NK-92 (cell line): ENCODE results near the gene TMEM191C.
"Not testable (repeated sequence)": the region's sequence is repeated elsewhere in the genome, so short reads cannot be mapped to it uniquely, and the experiment has no call there.

ENCODE experiments used
- DNase-seq: peaks from one replicate; lab custom pipeline; 2025; ENCODE audit not compliant: unreplicated experiment; lab: John Stamatoyannopoulos, UW

Gene TMEM191C

GRCh38 chr22:21446128-21446826 lies 20.9 kb upstream of the TMEM191C start:
- DNase-seq, result no peak

GRCh38 chr22:21446827-21447690 lies 20.1 kb upstream of the TMEM191C start:
- no peak for DNase-seq

- no peak for DNase-seq
These were observed 19.3 kb upstream of the TMEM191C start for GRCh38 chr22:21447694-21448402.

GRCh38 chr22:21448627-21449416 lies 18.4 kb upstream of the TMEM191C start:
- no peak for DNase-seq

- DNase-seq, result no peak
These were observed 17.5 kb upstream of the TMEM191C start for GRCh38 chr22:21449531-21450319.

DNA sequence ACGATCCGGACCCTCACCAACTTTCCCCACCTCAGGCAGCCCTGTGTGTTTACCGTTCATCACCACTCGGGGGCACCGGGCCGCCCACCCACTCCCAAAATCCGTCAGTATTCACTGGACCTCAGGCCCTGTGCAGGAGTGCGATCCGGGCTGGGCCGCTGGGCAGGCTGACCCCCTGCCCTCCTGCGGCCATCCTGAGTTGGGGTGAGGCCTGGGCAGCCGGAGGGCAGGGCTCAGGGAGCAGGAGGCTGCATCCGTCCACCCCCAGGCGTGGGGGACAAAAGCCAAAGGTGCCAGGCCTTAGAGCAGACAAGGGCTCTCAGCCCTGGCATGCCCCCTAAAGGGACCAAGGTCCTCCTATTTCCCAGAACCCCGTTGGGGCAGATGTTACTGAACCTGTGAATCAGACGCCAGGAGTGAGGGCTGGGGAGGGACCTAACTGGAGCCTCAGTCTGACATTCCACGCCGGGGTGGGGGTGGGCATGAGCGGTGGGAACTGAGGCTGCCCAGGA lies 16.8 kb upstream of the TMEM191C start:
- DNase-seq, result no peak

DNA sequence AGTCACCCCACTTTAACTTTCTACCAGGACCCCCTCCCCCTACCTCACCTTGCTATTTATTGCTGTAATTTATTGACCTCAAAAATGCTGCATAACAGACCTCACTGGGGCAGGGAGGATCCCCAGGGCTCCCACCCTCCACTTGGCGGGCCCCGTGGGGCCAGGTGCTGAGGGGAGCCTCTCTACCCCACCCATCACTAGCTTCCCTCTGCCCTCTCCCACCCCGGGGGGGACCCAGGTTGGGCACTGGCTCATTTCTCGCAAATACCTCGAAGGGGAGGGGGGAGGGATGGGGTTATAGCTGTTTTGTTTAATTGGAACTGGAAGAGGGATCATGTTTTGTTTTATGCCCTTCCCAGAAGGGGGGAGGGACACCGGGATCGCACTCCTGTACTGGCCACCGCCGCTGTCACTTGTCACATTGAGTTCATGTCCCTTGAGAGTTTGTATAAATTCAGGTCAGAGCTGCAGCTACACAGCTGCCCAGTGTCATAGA lies 16.3 kb upstream of the TMEM191C start:
- no peak for DNase-seq

GRCh38 chr22:21451545-21452520 lies 15.4 kb upstream of the TMEM191C start:
- DNase-seq, result no peak

DNA sequence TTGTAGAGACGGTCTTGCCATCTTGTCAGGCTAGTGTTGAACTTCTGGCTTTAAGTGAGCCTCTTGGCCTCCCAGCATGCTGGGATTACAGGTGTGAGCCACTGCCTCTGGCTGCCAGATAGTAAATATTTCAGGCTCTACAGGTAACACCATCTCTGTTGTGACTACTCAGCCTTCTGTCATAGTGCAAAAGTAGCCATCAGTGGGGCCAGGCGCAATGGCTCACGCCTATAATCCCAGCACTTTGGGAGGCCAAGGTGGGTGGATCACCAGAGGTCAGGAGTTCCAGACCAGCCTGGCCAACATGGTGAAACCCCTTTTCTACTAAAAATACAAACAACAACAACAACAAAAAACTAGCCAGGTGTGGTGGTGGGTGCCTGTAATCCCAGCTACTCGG lies 14.5 kb upstream of the TMEM191C start:
- not testable (repeated sequence) for DNase-seq

GRCh38 chr22:21454998-21455333 lies 12.2 kb upstream of the TMEM191C start:
- DNase-seq, result not testable (repeated sequence)

DNA sequence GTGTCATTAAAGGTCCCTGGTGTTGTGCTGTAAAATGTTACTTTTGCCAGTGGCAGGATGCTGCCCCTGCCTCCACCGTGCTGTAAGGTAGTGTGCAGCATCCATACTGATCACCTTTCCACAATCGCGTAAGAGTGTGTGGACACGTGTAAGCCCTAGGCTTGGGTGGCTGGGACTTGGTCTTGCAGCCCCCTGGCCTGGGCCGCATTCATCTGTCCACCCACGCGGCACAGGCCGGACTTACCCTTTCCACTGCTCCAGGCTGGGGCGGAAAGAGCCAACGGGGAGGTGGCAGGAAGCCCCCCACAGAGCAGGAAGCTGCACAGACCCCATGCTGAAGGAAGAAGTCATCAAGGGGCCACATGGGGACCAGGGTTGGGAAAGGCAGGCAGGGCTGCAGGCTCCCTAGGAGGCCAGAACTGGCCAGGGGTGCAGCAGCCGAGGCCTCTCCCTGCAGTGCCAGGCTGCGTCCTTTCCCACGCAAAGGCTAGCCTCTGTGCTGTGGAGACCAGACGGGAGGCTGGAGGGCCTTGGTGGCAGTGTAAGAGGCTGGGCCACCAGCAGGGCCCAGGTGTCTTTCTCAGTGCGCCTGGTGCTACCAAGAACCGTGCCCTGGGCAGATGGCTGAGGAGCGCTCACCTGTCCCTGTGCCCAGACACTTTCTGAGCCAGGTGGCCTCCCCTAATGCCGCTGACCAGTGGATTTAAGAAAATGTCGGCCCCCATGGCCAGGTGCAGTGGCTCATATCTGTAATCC lies 11.7 kb upstream of the TMEM191C start:
- no peak for DNase-seq

GRCh38 chr22:21457023-21457787 lies 10.0 kb upstream of the TMEM191C start:
- DNase-seq, result no peak

GRCh38 chr22:21462672-21463071 lies 4.5 kb upstream of the TMEM191C start:
- not testable (repeated sequence) for DNase-seq

DNA sequence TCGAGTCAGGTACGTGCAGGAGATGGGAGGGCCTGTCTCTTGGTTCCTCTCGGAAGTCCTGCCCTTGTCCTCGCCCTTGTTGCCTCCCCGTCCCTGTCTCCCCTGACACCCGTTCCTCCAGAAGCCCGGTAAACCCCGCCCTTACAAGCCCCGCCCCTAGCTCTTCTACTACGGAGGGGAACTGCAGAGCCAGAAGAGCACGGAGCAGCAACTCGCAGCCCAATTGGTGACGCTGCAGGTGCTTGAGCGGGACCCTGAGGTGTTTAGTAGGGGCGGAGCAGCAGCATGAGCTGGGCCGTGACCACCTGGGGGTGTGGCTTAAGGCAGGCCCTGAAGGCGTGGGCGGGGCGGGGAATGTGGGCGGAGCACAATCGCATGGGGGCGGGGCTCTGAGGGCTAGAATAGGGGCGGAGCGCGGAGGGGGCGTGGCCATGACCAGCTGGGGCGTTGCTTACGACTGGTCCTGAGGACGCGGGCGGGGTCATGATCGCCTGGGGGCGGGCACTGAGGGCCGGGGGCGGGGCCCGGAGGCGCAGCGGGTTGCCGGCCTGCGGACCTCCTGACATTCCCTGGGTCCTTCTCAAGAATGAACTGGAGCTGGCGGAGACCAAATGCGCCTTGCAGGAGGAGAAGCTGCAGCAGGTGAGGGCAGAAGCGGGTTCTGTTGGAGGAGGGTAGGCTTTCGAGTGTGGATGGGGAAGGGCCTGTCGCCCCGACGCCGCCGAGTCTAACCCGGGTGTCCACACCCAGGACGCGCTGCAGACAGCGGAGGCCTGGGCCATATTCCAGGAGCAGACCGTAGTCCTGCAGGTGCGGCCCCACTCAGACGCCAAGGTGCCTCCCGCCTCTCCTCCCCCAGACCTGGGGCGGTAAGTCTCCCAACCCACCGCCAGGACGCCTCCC lies 1.3 kb downstream of the TMEM191C start:
- DNase-seq, result not testable (repeated sequence)

- DNase-seq, result not testable (repeated sequence)
These were observed 2.2 kb downstream of the TMEM191C start for GRCh38 chr22:21469097-21469994.
